Vagina (tissue), 2 donors: ENCODE measurements around the gene FBXO2. TPM values are rescaled to one million over a fixed set of nuclear protein-coding genes. Genes with fewer than 3 reads are reported as not detected.

Experiments used
- DNase-seq, 2 donors: peaks; one replicate each; pipeline ENCODE4 v3.0.0-alpha.2; 2017; ENCODE audit errors: extremely low spot score in 2 of 2
- H3K27ac ChIP-seq: fragments of 200-600 bp; sonication (generic); one replicate; pipeline ENCODE4 v1.5.1; 2019
- H3K27me3 ChIP-seq: fragments of 200-600 bp; sonication (generic); one replicate; pipeline ENCODE4 v1.5.1; 2019
- H3K36me3 ChIP-seq, 2 donors: fragments of 200-600 bp; sonication (generic); one replicate each; pipeline ENCODE4 v1.5.1; 2017 to 2019
- H3K4me1 ChIP-seq: fragments of 200-600 bp; sonication (generic); one replicate; pipeline ENCODE4 v1.5.1; 2019
- H3K4me3 ChIP-seq, 2 donors: fragments of 200-600 bp; sonication (generic); 1 replicate in 1 of 2; 2 replicates in 1 of 2; pipeline ENCODE4 v1.5.1; 2016 to 2019
- H3K9me3 ChIP-seq: fragments of 200-600 bp; sonication (generic); one replicate; pipeline ENCODE4 v1.5.1; 2019
- CTCF ChIP-seq, 3 experiments: fragments of 450-650 bp in 2 of 3; fragments of 200-600 bp in 1 of 3; sonication (generic) in 1 of 3; IDR thresholded peaks; one replicate each; pipeline ENCODE4 v1.5.1; 2017 to 2019; ENCODE audit warnings: antibody characterized with exemption in 3 of 3, mild to moderate bottlenecking in 2 of 3, moderate library complexity in 2 of 3
- POLR2A ChIP-seq, 2 donors: fragments of 450-650 bp; IDR thresholded peaks; one replicate each; pipeline ENCODE4 v1.6.1; 2017; ENCODE audit warnings: antibody characterized with exemption in 2 of 2, mild to moderate bottlenecking in 2 of 2, moderate library complexity in 2 of 2
- POLR2AphosphoS5 ChIP-seq, 2 donors: sonication (generic); formaldehyde crosslinking; IDR thresholded peaks; one replicate each; pipeline ENCODE4 v1.9.0; 2017; ENCODE audit warnings: antibody characterized with exemption in 2 of 2, mild to moderate bottlenecking in 2 of 2, low read depth in 1 of 2; ENCODE audit not compliant: insufficient read depth in 1 of 2
- intact Hi-C: fragments of 100-400 bp; cut with DNase I; formaldehyde crosslinking; loops from one replicate; pipeline ENCODE4 v1.15.1; 2023
- total RNA-seq: library from RNA; depleted of rRNA; stranded (reverse); fragments of >200 nt; gene quantifications from one replicate; pipeline ENCODE4 v1.2.3, GENCODE V29; 2016

FBXO2 gene
- total RNA-seq, 1 donor from 2014 or later, result 27.3 TPM

DNA sequence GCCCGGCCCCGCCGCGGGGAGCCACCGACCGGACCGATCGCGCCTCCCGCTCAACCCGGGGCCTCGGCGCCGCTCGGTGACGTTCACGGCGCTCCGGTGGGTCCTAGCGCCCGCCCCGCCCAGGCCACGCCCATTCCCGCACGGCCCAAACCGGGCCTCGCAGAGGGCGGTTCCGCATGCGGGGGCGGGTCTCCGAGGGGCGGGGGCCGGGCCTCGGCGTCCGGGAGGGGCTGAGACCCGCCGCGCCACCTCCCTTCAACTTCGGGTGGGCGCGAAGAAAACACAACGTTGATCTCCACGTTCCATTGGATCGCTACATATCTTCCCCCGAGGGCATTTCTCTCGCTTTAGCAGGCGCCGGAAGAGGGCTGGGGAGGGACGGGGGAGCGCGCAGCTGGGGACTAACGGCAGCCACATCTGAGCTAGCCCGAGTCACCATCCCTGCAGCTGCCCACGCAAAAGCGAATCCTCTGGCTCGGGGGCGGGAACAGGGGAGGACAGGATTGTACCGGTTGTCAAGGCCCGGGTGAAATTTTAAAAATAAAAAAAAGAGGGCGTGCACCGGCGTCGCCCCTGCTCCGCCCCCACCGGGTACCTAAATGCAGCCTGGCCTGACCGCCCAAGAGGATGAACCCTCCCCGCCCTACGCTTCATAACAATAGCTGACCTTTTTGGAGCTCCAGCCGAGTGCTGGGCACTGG lies 27.0 kb upstream of the FBXO2 start, which contains the start of gene MAD2L2:
Gene MAD2L2 (minus strand): TSS at position 78 of the 701 bp plus-strand sequence. CDS start 547 bp downstream, outside the sequence.
- Histone ChIP-seq H3K36me3 (peaks cover 0 to 4% of the 10 kb centered on the region in 2 donors), H3K27ac (peak within 1 kb of the TSS; percentile 82), H3K4me1 (peaks cover 29% of the 10 kb centered on the region), H3K27me3 (no peaks in the 10 kb centered on the region), H3K4me3 (peak within 1 kb of the TSS; percentile 85 to 96), H3K9me3 (no peaks in the 10 kb centered on the region)
- TF ChIP-seq CTCF (IDR thresholded peaks at IDR 0.05) (no peak), POLR2A (IDR thresholded peaks at IDR 0.05) (peak; percentile 34 to 61), POLR2AphosphoS5 (IDR thresholded peaks at IDR 0.05; ENCODE audit: insufficient read depth in 1 of 2, low read depth in 1 of 2) (peak in 1 of 2 donors; percentile 30)
- no peak for DNase-seq
- intact Hi-C loops, result loop anchor here (1.0 kb wide), 1 partner anchor 17 kb away; the partner anchor contains the start of gene FBXO6

- Histone ChIP-seq H3K9me3 (no peaks in the 10 kb centered on the region), H3K27me3 (no peaks in the 10 kb centered on the region), H3K4me3 (peak overlapping the region; percentile 85 to 96), H3K4me1 (peaks cover 29% of the 10 kb centered on the region), H3K27ac (peak overlapping the region; percentile 82), H3K36me3 (peaks cover 0 to 11% of the 10 kb centered on the region in 2 donors)
- TF ChIP-seq POLR2A (IDR thresholded peaks at IDR 0.05) (no peak), CTCF (IDR thresholded peaks at IDR 0.05) (no peak), POLR2AphosphoS5 (IDR thresholded peaks at IDR 0.05; ENCODE audit: insufficient read depth in 1 of 2, low read depth in 1 of 2) (peak in 1 of 2 donors; percentile 70)
- no peak for DNase-seq
- intact Hi-C loops, result loop anchor here (1.0 kb wide), 1 partner anchor 16 kb away; the partner anchor contains the start of gene FBXO6
These were observed 26.2 kb upstream of the FBXO2 start for GRCh38 chr1:11680270-11681070.

DNA sequence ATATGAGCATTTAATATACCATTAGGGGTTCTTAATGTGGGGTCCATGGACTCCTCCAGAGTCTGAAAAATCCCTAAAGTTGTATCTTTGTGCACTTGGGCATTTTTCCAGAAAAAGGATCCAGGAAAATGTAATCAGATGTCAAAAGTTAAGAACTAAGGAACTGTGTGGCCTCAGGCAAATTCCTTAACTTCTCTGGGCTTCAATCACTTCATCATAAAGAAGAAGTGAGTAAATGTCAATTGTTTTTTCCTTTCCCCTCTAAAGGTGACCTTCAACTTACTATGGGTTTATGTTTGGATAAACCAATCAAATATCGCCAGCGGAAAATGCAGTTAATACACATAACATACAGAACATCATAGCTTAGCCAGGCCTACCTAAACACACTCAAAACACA lies 24.2 kb upstream of the FBXO2 start:
- Histone ChIP-seq H3K36me3 (peaks cover 0 to 26% of the 10 kb centered on the region in 2 donors), H3K4me3 (no peak overlapping the region), H3K27ac (no peak overlapping the region), H3K27me3 (no peaks in the 10 kb centered on the region), H3K4me1 (peaks cover 29% of the 10 kb centered on the region), H3K9me3 (no peaks in the 10 kb centered on the region)
- intact Hi-C loops, result no loop called here
- no peak for DNase-seq
- TF ChIP-seq POLR2A (IDR thresholded peaks at IDR 0.05), result no peak
- TF ChIP-seq POLR2AphosphoS5 (IDR thresholded peaks at IDR 0.05; ENCODE audit: insufficient read depth in 1 of 2, low read depth in 1 of 2), result no peak
- no peak for TF ChIP-seq CTCF (IDR thresholded peaks at IDR 0.05)

DNA sequence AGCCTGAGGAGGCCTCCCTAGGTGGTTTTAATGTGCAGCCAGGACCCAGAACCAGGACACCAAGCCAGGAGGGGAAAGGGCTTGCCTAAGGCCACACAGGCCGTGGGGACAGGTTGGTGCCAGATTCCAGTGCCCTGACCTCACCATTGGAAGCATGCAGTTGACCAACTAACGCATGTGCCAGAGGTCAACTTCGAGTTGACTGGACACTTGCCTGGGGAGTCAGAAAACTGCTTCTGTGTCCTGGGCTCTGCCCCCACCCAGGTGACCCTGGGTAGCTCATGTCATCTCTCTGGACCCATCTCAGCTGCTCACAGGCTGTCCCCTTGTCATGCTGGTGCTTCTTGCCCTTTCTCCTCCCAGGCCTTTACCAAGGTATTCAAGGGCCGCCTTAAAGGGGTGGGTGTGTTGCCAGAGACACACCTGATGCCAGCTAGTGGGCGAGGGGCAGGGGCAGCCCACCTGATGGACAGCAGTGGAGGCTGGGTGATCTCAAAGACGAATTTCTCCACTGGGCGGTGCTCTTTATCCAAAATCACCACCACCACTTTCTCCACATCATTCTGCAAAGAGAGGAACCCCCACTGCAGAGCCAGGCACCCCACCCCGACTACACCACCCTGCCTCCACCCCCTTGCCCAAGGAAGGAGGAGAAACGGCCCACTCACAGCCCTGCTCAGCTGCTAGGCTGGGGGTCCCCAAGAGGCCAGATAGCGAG lies 22.3 kb upstream of the FBXO2 start:
- H3K36me3 ChIP-seq, result peaks cover 0 to 26% of the 10 kb centered on the region in 2 donors
- no peak for DNase-seq
- H3K27ac ChIP-seq, result no peak overlapping the region
- no peak overlapping the region for H3K4me3 ChIP-seq
- no peaks in the 10 kb centered on the region for H3K27me3 ChIP-seq
- intact Hi-C loops, result no loop called here
- H3K9me3 ChIP-seq, result no peaks in the 10 kb centered on the region
- TF ChIP-seq POLR2A (IDR thresholded peaks at IDR 0.05) (no peak), POLR2AphosphoS5 (IDR thresholded peaks at IDR 0.05; ENCODE audit: insufficient read depth in 1 of 2, low read depth in 1 of 2) (no peak), CTCF (IDR thresholded peaks at IDR 0.05) (no peak)
- peaks cover 18% of the 10 kb centered on the region for H3K4me1 ChIP-seq
